Rectal smooth muscle tissue (tissue), 1 donor: ENCODE data around the gene KLHL41.

Experiments used
- H3K27ac ChIP-seq: one replicate; pipeline ENCODE4 v1.7.0; 2013; ENCODE audit warnings: low read depth, low read length, inconsistent platforms
- H3K27me3 ChIP-seq: one replicate; pipeline ENCODE4 v1.7.0; 2013; ENCODE audit warnings: low read length; ENCODE audit not compliant: control insufficient read depth, insufficient read depth
- H3K36me3 ChIP-seq: one replicate; pipeline ENCODE4 v1.7.0; 2013; ENCODE audit warnings: low read length; ENCODE audit not compliant: control insufficient read depth, insufficient read depth
- H3K4me1 ChIP-seq: one replicate; pipeline ENCODE4 v1.7.0; 2013; ENCODE audit warnings: low read length; ENCODE audit not compliant: control insufficient read depth, insufficient read depth
- H3K4me3 ChIP-seq: one replicate; pipeline ENCODE4 v1.7.0; 2013; ENCODE audit warnings: low read length
- H3K9ac ChIP-seq: one replicate; pipeline ENCODE4 v1.7.0; 2013; ENCODE audit warnings: low read length

The KLHL41 gene

GRCh38 chr2:169509298-169509885, at the start of gene KLHL41:
TSS of gene KLHL41 (plus strand) at chr2:169509702. CDS start at chr2:169509779, 77 bp downstream.
- peaks cover 4% of the 10 kb centered on the region for H3K4me1 ChIP-seq
- no peaks in the 10 kb centered on the region for H3K27me3 ChIP-seq
- H3K27ac ChIP-seq: no peak within 1 kb of the TSS
- H3K9ac ChIP-seq: no peak within 1 kb of the TSS
- no peaks in the 10 kb centered on the region for H3K36me3 ChIP-seq
- no peak within 1 kb of the TSS for H3K4me3 ChIP-seq

- Histone ChIP-seq H3K9ac (no peak overlapping the region), H3K27me3 (no peaks in the 10 kb centered on the region), H3K27ac (no peak overlapping the region), H3K4me1 (no peaks in the 10 kb centered on the region), H3K36me3 (no peaks in the 10 kb centered on the region), H3K4me3 (no peak overlapping the region)
Observed at GRCh38 chr2:169461143-169461542, 48.4 kb upstream of the KLHL41 start.

DNA sequence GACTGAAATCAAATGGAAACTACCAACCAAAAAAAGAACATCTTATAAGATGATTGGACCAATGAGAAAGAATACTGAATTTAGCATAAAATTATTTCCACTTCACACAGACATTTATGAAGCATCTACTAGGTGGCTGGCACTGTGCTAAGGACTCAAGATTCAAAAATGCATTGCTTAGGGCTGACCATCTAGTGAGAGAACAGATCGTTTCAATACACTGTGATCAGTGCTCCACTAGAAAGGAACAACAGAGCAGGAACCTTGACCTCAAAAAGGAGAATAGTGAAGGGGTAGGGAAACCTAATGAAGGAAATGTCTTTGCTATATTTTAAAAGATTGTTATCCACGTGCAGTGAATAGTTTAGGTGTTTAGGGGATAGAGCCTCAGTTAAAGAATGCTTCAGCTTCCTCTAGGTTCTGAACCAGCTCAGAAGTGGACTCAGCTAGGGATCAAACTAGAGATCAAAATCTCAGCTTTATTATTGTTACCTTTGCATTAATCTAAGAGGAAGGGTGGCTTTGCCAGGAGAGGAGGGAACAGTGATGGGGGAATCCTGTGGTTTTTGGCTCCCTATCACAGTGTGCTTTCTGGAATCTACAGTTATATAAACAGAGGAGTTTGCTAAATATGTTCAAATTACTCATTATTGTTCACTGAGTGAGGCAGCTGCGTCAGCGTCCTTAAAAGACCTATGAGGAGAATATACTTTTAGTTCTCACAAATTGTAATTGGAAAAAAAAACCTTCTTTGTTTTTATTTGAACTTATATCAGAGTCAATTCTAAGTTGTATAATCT, 46.4 kb upstream of the KLHL41 start:
- Histone ChIP-seq H3K4me1 (no peaks in the 10 kb centered on the region), H3K4me3 (no peak overlapping the region), H3K36me3 (no peaks in the 10 kb centered on the region), H3K9ac (no peak overlapping the region), H3K27ac (no peak overlapping the region), H3K27me3 (no peaks in the 10 kb centered on the region)

DNA sequence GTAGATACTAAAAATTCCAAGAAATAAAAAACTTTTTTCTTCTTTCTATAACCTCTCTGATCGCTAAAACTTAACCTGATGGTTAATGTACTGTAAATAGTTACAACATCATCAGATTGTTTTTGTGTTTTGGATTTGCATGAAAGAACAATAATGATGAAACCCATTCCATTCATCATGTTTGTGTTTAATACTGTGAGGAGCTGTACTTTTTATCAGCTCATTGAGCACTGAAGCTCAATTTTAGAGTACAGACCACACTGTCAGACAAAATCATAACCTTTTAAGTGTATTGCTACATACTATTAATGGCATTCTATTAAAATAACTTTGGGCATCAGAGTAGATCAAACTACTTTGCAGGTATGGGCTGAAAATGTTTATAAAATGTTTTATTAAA, 45.0 kb upstream of the KLHL41 start:
- Histone ChIP-seq H3K9ac (no peak overlapping the region), H3K27ac (no peak overlapping the region), H3K4me1 (no peaks in the 10 kb centered on the region), H3K36me3 (no peaks in the 10 kb centered on the region), H3K4me3 (no peak overlapping the region), H3K27me3 (no peaks in the 10 kb centered on the region)

- Histone ChIP-seq H3K4me3 (no peak overlapping the region), H3K27ac (no peak overlapping the region), H3K27me3 (no peaks in the 10 kb centered on the region), H3K9ac (no peak overlapping the region), H3K36me3 (no peaks in the 10 kb centered on the region), H3K4me1 (no peaks in the 10 kb centered on the region)
Observed at GRCh38 chr2:169464882-169465281, 44.6 kb upstream of the KLHL41 start.

GRCh38 chr2:169468841-169469240, 40.7 kb upstream of the KLHL41 start:
- no peak overlapping the region for H3K9ac ChIP-seq
- no peaks in the 10 kb centered on the region for H3K36me3 ChIP-seq
- H3K4me1 ChIP-seq: no peaks in the 10 kb centered on the region
- no peak overlapping the region for H3K27ac ChIP-seq
- no peaks in the 10 kb centered on the region for H3K27me3 ChIP-seq
- no peak overlapping the region for H3K4me3 ChIP-seq

DNA sequence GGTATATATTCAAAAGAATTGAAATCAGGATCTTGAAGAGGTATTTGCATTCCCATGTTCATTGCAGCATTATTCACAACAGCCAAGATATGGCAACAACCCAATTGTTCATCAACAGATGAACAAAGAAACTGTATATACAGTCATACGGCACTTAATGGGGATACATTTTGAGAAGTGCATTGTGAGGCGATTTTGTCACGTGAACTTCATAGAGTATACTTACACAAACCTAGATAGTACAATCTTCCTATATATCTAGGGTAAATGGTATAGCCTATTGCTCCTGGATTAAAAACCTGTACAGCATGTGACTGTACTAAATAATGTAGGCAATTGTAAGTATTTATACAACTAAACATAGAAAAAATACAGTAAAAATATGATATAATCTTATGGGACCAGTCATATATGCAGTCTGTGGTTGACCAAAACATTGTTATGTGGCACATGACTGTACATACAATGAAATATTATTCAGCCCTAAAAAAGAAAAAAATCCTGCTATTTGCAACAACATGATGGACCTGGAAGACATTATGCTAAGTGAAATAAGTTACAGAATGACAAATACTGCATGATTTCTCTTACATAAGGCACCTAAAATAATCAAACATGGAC, 39.4 kb upstream of the KLHL41 start:
- no peaks in the 10 kb centered on the region for H3K36me3 ChIP-seq
- H3K4me3 ChIP-seq: no peak overlapping the region
- H3K4me1 ChIP-seq: no peaks in the 10 kb centered on the region

GRCh38 chr2:169472249-169472648, 37.3 kb upstream of the KLHL41 start:
- no peaks in the 10 kb centered on the region for H3K4me1 ChIP-seq
- H3K9ac ChIP-seq: no peak overlapping the region
- H3K27ac ChIP-seq: no peak overlapping the region
- H3K4me3 ChIP-seq: no peak overlapping the region
- no peaks in the 10 kb centered on the region for H3K27me3 ChIP-seq
- no peaks in the 10 kb centered on the region for H3K36me3 ChIP-seq

More for the DNA sequence above, 39.4 kb upstream of the KLHL41 start:
- H3K27ac ChIP-seq: no peak overlapping the region
- no peak overlapping the region for H3K9ac ChIP-seq
- no peaks in the 10 kb centered on the region for H3K27me3 ChIP-seq

DNA sequence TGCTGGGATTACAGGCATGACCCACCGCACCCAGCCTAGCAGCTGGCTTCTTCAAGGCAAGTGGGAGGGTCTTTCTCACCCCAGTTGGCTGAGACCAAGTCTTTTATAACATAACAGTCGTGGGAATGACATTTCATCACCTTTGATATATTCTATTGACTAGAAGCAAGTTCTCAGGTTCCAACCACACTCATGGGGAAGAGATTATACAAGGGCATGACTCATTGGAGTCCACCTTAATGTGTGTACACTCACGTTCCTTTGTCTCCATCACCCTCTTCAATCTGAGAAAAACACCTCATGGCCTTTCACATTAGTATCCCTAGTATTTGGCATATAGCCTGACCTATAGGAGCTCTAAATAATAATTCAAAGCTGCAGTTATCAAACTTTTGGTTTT, 33.0 kb upstream of the KLHL41 start:
- Histone ChIP-seq H3K4me3 (no peak overlapping the region), H3K27ac (no peak overlapping the region), H3K9ac (no peak overlapping the region), H3K4me1 (peaks cover 6% of the 10 kb centered on the region), H3K27me3 (no peaks in the 10 kb centered on the region), H3K36me3 (no peaks in the 10 kb centered on the region)

DNA sequence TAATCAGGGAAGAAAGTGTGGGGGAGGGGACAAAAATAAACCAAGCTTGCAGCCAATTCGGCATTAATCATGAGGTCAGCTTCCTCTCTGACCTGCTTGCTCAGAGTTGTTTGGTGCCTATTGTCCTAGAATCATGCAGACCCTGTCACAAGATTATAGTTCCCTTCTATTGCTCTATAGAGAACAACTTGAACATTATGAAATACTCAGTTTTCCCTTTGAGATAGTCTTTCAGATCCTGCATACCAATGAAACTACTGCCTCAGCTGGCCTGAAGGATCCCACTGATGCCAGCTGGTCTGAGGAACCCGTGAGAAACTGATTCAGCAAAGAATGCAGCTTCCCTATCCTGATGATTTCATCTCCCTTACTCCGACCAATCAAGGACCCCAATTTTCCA, 31.2 kb upstream of the KLHL41 start:
- H3K4me1 ChIP-seq: peaks cover 6% of the 10 kb centered on the region
- no peak overlapping the region for H3K9ac ChIP-seq
- peak overlapping the region; percentile 79 for H3K27ac ChIP-seq
- H3K27me3 ChIP-seq: no peaks in the 10 kb centered on the region
- no peaks in the 10 kb centered on the region for H3K36me3 ChIP-seq
- no peak overlapping the region for H3K4me3 ChIP-seq

DNA sequence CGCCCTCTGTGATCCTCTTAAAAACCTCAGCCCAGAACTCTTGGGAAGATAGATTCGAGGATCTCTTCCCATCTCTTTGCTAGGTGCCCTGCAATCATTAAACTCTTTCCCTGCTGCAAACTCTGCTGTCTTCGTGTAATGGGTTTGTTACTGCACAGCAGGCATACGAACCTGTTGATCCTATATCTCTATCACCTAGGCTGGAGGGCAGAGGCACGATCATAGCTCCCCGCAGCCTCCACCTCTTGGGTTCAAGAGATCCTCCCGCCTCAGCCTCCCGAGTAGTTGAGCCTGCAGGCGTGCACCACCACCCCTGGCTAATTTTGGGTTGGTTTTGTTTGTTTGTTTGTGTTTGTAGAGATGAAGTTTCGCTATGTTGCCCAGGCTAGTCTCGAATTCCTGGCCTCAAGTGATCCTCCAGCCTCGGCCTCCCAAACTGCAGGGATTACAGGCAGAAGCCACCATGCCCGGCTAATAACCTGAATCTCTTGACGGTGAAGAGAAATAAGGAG, 30.7 kb upstream of the KLHL41 start:
- peak overlapping the region; percentile 96 for H3K4me3 ChIP-seq
- H3K4me1 ChIP-seq: peaks cover 6% of the 10 kb centered on the region
- peak overlapping the region; percentile 86 for H3K9ac ChIP-seq
- no peaks in the 10 kb centered on the region for H3K36me3 ChIP-seq
- H3K27ac ChIP-seq: peak overlapping the region; percentile 79
- no peaks in the 10 kb centered on the region for H3K27me3 ChIP-seq

DNA sequence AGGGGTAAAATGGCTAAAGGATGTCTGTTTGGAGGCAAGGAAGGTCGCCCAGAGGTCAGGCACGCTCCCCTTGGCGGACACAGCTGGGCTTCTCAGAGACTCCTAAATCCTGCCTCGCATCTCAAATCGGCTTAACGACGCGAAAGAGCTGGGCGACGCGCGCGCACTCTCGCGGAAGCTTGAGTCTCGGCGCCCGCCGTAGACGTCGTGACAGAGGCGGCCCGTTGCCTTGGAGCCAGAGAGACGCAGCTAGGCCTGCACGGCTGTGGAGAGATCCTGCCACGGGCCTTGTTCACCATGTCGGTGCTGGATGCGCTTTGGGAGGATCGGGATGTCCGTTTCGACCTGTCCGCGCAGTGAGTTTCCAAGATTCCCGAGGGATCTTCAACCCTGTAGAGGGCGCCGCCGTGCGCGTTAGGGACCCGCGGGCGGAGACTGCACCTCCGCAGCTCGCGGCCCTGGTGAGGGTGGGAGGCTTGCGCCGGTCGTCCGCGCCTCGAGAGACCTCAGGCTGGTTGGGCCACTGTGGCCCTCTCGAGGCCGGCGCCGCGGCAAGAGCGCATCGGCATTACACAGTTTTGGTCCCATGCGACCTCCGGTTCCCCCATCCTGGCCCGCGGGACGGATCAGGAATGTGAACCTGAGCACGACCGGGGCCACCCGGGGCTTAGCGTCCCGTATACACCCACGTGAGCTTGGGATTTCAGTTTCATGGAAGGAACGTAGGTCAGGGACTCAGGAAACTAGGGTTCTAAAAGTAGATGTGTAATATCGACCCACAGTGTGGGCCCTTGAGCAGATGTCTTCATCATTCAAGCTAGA, 30.0 kb upstream of the KLHL41 start, which contains the start of gene BBS5:
TSS of gene BBS5 (plus strand) at position 238 of the 822 bp plus-strand sequence. CDS start at position 298, 60 bp downstream.
- Histone ChIP-seq H3K36me3 (no peaks in the 10 kb centered on the region), H3K4me3 (peak within 1 kb of the TSS; percentile 96), H3K27ac (peak within 1 kb of the TSS; percentile 79), H3K9ac (peak within 1 kb of the TSS; percentile 86), H3K4me1 (peaks cover 6% of the 10 kb centered on the region), H3K27me3 (no peaks in the 10 kb centered on the region)
